GM18520 (cell line): ENCODE measurements around the gene DNAH12.
A peak's percentile ranks its signal among the peaks of the same experiment; 100 is the strongest.
"Not testable (repeated sequence)": the region's sequence is repeated elsewhere in the genome, so short reads cannot be mapped to it uniquely, and the experiment has no call there.

Experiments
- ATAC-seq: cut with Tn5 transposase; IDR thresholded peaks from one replicate; pipeline ENCODE4 v1.9.1; 2021; ENCODE audit not compliant: unreplicated experiment

The DNAH12 gene

DNA sequence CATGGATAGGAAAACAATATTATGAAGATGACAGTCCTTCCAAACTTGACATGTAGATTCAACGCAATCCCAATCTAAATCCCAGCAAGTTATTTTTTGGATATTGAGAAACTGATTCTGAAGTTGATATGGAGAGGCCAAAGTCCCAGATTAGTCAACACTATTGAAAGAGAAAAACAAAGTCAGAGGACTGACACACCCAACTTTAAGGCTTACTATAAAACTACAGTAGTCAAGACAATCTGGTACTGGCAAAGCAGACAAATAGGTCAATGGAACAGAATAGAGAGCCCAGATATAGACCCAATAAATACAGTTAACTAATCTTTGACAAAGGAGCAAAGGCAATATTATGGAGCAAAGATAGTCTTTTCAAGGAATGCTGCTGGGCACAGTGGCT, 132.4 kb downstream of the DNAH12 start:
- no peak for ATAC-seq

DNA sequence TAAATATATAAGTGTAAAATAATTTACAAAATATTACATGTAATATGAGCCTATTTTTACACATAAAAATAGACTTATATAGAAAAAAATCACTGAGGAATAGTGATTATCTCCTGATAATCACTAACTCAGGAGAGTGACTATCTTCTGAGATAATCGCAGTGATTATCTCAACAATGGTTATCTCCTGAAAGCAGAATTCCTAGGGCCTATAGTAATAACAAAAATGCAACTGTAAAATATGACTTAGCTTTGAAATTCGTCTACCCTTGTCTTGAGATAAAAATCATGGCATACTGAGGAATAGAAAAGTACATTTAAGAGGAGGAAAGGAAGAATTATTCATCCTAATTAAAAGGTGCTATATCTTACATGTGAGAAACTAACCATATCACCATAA, 134.7 kb downstream of the DNAH12 start:
- no peak for ATAC-seq

DNA sequence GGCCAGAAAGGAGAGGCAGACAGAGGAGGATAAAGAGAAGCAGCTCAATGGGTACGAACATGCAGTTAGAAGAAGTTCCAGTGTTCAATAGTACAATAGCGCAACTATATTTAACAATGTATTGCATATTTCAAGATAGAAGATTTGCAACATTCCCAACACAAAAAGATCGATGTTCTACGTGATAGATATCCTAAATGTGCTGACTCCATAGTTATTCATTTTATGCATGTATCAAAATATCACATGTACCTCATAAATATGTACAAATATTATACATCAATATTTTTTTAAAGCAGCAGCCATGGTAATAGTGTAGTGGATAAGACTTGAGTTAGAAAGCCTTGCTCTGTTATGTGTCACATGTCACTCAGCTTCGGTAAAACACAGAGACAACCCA, 141.5 kb downstream of the DNAH12 start:
- no peak for ATAC-seq

DNA sequence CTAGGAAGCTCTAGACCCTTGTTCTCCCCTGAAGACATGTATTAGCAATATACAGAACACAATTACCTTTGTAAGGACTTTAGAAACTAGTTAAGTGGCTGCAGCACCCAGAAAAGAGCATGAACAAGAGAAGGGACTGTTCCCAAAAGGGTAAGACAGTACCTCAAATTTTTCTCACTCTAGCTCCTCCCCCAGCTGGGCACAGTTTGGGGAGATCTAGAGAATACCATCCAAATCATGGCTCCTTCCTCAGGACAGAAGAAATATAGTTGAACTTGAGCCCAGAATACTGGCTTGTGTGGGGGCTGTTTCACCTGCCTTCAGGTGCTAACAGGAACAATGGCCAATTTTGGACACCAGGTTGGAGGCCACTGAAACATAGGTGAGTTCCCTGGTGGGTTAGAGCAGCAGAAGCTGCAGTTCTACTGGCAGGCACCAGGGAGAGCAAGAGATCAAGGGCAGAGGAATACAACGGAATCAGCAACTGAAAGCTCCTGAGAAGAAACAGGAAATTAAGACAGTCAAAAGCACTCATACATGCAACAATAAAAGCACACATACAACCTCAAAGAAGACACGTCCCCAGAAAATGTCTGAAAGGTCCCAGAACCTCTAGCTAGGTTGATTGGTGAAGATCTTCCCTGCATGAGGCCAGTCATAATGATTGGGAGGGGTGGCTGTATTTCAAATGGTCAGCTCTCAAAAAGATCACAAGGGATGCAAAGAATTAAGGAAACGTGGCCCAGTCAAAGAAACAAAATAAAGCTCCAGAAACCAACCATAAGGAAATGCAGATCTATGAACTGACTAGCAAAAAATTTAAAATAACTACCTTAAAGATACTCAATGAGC, 146.7 kb downstream of the DNAH12 start:
- ATAC-seq: peak; percentile 80

DNA sequence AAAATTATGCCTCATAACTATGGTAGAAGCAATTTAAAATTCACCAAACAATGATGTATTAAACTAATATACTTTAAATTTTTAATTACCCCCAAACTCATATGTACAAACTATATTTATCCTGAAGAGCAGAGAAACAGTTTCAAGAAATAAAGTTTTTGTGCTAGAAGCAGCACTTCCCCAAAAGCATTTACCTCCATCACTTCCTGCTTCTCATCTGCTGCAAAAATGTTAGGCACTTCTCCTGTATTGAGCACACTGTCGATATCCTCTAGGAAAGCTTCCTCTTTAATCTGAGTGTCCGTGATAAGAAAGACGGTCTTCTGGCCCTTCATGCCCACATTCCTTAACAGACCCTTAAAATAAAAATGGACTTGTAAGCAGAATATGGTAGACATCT, 150.2 kb downstream of the DNAH12 start:
- no peak for ATAC-seq

DNA sequence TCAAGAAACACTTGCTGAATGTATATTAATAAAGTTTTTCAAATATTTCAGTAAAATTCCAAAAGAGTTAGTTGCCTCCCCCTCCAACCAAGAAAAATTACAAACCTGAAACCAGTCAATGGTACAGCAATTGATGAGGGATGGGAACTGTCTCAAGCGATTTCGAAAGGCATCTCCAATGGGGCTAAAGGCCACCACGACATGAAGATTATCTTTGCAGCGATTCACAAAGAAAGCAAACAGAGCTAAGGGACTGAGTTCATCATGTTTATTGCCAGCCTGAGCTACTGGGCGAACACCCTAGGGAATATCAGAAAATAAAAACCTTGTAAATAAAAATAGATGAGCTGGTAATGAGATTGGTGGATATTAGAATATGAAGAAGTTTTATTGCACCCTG, 152.4 kb downstream of the DNAH12 start:
- ATAC-seq: no peak

DNA sequence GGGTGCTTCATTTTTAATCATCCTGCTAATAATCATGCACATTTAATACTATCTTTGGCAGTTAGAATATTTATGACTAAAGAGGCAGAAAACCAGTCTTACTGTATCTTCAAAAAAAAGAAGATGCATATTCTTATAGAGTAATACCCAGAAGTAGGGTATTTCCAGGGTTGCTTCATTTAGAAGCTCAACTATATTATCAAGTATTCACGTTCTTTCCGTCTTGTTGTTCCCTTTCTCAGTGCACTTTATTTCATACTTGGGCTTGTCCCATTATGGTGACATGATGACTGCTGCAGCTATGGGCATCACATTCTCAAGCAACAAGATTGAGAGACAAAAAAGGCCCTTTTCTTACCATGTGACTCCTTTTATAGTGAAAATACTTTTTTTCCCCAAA, 154.9 kb downstream of the DNAH12 start:
- no peak for ATAC-seq

DNA sequence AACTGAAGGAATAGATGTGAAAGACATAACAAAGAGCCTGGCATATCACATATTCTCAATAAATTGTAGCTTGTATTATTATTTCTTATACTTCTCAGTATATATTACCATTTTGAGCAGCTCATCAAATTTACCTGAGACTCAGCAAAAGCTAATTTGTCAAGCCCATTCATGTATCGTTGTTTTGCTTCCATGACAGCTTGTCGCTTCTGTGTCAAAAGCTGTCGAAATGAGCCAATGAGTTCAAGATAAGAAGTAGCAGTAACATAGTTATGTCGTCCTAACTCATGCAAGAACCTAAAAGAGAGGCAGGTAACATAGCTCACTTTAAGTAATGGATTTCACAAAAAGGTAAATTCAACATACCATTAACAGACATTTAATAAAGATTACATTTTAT, 157.8 kb downstream of the DNAH12 start:
- ATAC-seq: no peak

DNA sequence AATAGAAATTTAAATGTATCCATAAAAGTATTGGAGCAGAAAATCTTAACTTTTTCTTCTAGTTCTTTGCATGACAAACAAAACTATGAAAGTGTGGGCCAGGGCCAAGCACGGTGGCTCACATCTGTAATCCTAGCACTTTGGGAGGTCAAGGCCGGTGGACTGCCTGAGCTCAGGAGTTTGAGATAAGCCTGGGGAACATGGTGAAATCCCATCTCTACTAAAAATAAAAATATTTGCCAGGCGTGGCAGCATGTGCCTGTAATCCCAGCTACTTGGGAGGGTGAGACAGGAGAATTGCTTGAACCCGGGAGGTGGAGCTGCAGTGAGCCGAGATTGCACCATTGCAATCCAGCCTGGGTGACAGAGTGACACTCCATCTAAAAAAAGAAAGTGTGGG, 158.6 kb downstream of the DNAH12 start:
- ATAC-seq: no peak

DNA sequence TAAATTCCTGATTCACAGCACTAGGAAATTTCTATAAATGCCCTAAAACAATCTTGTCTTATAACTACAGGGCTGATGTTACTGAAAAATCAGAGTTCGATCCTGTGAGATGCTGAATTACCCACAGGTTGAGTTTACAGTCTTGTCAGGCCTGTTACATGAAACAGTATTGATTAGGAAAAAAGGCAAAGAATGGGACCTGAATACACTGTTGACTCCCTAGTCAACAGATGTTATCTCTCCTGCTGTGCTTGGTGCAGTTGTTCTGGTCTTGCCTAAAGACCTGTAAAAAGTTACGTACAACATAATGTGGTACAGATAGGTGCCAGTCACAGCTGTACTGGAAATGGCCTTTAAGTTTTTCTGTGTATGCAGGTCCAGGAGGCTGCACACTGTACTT, 160.3 kb downstream of the DNAH12 start:
- no peak for ATAC-seq

DNA sequence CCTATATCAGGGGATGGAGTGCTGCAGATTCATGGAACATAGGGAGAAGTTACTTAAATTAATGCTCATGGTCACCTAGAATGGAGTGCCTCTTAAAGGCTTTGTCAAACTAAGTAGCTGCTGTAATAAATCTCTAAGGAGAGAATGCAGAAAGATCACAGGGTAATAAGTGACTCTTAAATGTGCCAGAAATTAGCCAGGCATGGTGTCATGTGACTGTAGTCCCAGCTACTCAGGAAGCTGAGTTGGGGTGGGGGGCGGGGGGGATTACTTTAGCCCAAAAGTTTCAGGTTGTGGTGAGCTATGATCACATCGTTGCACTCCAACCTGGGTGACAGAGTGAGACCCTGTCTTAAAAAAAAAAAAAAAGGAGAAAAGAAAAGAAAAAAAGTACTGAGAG, 160.7 kb downstream of the DNAH12 start:
- no peak for ATAC-seq

DNA sequence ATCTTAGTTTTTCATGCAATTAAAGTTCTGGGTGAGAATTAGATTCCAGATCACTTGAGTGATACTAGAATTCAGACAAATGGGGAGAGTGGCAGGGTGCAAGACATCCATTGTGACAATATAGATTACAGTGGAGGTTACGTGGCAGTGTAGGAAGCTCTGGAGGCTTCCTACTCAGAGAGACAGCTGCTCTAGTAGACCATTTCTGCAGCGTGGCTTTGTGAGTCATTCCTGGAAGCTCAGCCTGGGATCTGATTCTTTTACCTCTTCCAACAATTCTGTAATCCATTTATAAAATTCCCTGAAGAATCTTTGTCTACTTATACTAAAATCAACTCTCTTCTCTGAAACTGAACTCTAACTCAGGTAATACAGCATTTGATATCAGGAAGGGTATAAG, 161.2 kb downstream of the DNAH12 start:
- ATAC-seq: no peak

DNA sequence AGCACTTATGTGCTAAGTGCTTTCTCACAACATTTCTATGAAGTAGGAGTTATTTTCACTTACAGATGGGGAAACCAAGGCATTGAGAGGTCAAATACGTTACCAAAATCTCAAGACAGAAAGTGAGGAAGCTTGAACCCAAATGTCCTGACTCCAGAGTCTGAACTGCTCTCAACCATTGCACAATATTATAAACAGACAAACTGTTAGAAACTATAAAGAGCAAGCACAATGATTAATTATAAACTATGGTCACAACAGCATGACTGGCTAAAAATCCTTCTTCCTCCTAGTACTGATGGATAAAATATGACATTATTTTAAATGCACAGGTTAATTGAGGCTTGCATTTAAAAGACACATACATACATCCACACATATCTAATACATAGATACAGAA, 173.8 kb downstream of the DNAH12 start:
- no peak for ATAC-seq

DNA sequence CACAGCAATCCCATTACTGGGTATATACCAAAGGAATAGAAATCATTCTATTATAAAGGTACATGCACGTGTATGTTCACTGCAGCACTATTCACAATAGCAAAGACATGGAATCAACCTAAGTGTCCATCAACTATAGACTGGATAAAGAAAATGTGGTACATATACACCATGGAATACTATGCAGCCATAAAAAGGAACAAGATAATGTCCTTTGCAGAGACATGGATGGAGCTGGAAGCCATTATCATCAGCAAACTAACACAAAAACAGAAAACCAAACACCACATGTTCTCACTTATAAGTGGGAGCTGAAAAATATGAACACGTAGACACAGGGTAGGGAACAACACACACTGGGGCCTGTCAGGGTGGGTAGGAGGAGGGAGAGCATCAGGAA, 179.1 kb downstream of the DNAH12 start:
- ATAC-seq: not testable (repeated sequence)

DNA sequence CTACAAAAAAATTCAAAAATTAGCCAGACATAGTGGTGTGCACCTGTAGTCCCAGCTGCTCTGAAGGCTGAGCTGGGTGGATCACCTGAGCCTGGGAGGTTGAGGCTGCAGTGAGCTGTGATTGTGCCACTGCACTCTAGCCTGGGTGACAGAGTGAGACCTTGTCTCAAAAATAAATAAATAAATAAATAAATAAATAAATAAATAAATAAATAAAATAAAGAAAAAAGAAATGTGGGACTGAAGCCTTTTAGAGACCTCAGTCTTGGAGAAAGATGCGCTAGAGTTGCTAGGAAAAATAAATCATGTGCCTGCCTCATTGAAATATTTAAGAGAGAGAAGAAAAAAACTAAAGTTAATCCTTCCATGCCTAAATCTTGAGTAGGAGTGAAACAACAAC, 187.9 kb downstream of the DNAH12 start:
- not testable (repeated sequence) for ATAC-seq

DNA sequence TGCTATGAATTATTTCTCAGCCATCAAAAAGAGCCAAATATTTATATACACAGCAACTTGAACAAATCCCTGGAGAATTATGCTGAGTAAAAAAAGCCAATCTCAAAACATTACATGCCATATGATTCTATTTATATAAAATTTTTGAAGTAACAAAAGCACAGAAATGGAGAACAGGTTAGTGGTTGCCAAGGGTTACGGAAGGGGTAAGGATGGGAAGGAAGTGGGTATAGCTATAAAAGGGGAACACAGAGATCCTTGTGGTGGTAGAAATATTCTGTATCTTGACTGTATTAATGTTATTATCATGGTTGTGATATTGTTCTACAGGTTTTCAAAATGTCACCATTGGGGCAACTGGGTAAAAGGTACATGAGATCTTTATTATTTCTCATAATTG, 189.4 kb downstream of the DNAH12 start:
- no peak for ATAC-seq

DNA sequence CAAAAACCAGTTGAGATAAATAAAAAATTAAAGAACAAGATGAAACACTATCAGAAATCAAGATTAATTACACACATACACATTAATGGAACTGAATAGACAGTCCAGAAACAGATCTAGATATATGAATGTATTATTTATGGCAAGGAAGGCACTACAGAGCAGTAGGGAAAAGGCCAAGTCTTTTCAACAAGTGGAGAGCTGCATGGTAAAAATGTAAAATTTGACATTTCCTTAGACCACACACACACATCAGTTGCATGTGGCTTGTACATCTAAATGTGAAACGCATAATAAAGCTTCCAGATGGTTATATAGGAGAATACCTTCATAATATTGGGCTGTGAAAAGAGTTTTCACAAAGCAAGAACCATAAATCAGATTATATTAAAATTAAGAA, 193.9 kb downstream of the DNAH12 start:
- no peak for ATAC-seq

DNA sequence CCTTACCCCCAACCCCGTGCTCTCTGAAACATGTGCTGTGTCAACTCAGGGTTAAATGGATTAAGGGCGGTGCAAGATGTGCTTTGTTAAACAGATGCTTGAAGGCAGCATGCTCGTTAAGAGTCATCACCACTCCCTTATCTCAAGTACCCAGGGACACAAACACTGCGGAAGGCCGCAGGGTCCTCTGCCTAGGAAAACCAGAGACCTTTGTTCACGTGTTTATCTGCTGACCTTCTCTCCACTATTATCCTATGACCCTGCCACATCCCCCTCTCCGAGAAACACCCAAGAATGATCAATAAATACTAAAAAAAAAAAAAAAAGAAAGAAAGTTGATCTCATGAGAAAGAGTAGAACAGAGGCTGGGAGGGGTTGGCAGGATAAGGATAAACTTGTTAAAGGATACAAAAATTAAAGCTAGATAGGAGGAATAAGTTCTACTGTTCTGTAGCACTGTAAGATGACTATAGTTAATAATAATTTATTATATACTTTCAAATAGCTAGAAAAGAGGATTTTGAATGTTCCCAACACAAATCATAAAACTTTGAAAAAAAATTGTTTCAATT, 205.0 kb downstream of the DNAH12 start:
- not testable (repeated sequence) for ATAC-seq

DNA sequence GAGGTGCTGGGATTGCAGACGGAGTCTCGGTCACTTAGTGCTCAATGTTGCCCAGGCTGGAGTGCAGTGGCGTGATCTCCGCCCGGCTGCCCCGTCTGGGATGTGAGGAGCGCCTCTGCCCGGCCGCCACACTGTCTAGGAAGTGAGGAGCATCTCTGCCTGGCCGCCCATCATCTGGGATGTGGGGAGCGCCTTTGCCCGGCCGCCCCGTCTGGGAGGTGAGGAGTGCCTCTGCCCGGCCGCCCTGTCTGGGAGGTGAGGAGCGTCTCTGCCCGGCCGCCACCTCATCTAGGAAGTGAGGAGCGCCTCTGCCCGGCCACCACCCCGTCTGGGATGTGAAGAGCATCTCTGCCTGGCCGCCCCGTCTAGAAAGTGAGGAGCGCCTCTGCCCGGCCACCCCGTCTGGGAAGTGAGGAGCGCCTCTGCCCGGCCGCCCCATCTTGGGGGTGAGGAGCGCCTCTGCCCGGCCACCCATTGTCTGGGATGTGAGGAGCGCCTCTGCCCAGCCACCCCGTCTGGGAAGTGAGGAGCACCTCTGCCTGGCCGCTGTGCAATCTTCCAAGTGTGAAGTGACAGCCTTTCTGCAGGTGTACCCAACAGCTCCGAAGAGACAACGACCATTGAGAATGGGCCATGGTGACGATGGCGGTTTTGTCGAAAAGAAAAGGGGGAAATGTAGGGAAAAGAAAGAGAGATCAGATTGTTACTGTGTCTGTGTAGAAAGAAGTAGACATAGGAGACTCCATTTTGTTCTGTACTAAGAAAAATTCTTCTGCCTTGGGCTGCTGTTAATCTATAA, 205.7 kb downstream of the DNAH12 start:
- not testable (repeated sequence) for ATAC-seq

DNA sequence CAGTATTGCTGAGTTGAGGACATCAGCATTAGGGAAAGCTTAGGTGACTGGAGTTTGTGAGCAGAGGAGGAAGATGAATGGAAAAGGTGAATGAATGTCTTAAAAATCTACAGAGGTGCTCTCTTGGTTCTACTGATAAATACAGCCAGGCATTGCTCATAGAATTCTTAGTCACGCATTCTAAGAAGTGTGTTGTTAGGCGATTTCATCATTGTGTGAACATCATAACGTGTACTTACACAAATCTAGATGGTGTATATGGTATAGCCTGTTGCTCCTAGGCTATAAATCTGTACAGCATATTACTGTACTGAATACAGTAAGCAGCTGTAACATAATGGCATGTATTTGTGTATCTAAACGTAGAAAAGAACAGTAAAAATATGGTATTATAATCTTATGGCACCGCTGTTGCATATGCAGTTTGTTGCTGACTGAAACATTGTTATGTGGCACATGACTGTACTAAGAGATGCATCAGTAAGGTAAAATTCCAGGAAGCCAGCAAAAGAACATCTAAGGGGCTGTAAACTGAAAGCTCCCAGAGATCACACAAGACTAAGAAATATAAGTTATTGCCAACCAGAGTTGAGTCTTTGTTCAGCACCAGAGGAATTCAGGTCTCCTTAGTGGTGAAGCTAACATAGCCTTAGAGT, 208.7 kb downstream of the DNAH12 start:
- no peak for ATAC-seq

DNA sequence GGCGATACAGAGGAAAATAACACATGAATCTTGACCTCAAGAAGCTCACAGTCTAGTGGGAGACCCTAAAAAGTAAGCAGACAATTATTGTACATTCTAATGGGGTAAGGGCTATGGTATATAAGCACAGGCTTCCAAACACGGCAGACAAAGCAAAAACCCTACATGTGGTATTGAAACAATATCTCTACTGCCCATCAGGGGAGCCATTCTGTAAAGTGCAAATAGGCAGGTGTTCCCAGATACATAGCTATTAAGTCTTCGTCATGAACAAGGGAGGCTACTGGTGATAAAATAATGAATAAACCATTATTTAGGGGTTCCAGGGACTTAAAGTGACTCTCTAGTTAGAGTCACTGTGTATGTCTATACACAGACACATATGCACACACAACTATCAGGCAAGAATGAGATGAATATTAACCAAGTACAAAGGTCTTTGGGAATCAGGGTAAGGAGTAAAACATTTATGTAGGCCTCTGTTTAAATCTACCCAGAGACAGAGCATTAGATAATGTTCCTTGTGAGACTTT, 213.0 kb downstream of the DNAH12 start:
- ATAC-seq: no peak
